ENCODE data around the gene ZNF597. TPM values are rescaled to one million over a fixed set of nuclear protein-coding genes. Genes with fewer than 3 reads are reported as not detected.

ZNF597 gene
- total RNA-seq, 4 donors from 2014 or later: 2.1 to 3.2 (median 2.5) TPM

GRCh38 chr16:3458278-3458851 is 15.1 kb upstream of the ZNF597 start:
- peak in 1 of 2 donors; percentile 85 for DNase-seq (ENCODE audit: low spot score in 2 of 2)
- intact Hi-C loops (cut with DNase I; ENCODE audit: low total_unique reads): no loop called here
- TF ChIP-seq CTCF (IDR thresholded peaks at IDR 0.05) (no peak), POLR2A (IDR thresholded peaks at IDR 0.05) (no peak)
- H3K4me3 ChIP-seq (ENCODE audit: low read depth, poor library complexity, severe bottlenecking): peak overlapping the region; percentile 51
- 0% methylated on average over 17 to 19 of the region's 47 CpGs for WGBS, 2 donors

- intact Hi-C loops (cut with DNase I; ENCODE audit: low total_unique reads): no loop called here
- DNase-seq (ENCODE audit: low spot score in 2 of 2): peak; percentile 73 to 96
- H3K4me3 ChIP-seq (ENCODE audit: low read depth, poor library complexity, severe bottlenecking): peak overlapping the region; percentile 51
- TF ChIP-seq CTCF (IDR thresholded peaks at IDR 0.05) (no peak), POLR2A (IDR thresholded peaks at IDR 0.05) (peak in 1 of 2 donors; percentile 13)
- WGBS, 2 donors: 0% methylated on average over 8 to 25 of the region's 83 CpGs
These were observed 14.3 kb upstream of the ZNF597 start for GRCh38 chr16:3457434-3458252.

- peak in 1 of 2 donors; percentile 3 for DNase-seq (ENCODE audit: low spot score in 2 of 2)
- WGBS, 2 donors: 76 to 77% methylated on average over 10 of the region's 10 CpGs
- TF ChIP-seq POLR2A (IDR thresholded peaks at IDR 0.05) (no peak), CTCF (IDR thresholded peaks at IDR 0.05) (no peak)
- intact Hi-C loops (cut with DNase I; ENCODE audit: low total_unique reads): no loop called here
- no peak overlapping the region for H3K4me3 ChIP-seq (ENCODE audit: low read depth, poor library complexity, severe bottlenecking)
These were observed 11.4 kb upstream of the ZNF597 start for GRCh38 chr16:3454631-3455147.

GRCh38 chr16:3454093-3454492 is 10.8 kb upstream of the ZNF597 start:
- no peak overlapping the region for H3K4me3 ChIP-seq (ENCODE audit: low read depth, poor library complexity, severe bottlenecking)
- TF ChIP-seq POLR2A (IDR thresholded peaks at IDR 0.05): no peak
- no peak for TF ChIP-seq CTCF (IDR thresholded peaks at IDR 0.05)
- WGBS, 2 donors: 80 to 81% methylated on average over 5 of the region's 5 CpGs
- intact Hi-C loops (cut with DNase I; ENCODE audit: low total_unique reads): no loop called here
- DNase-seq (ENCODE audit: low spot score in 2 of 2): peak in 1 of 2 donors; percentile 28

GRCh38 chr16:3444032-3444388 is 706 bp upstream of the ZNF597 start:
- peak overlapping the region; percentile 47 for H3K4me3 ChIP-seq (ENCODE audit: low read depth, poor library complexity, severe bottlenecking)
- 43 to 47% methylated on average over 10 of the region's 10 CpGs for WGBS, 2 donors
- TF ChIP-seq CTCF (IDR thresholded peaks at IDR 0.05) (no peak), POLR2A (IDR thresholded peaks at IDR 0.05) (no peak)
- intact Hi-C loops (cut with DNase I; ENCODE audit: low total_unique reads): no loop called here
- DNase-seq (ENCODE audit: low spot score in 2 of 2): no peak

All from lower leg skin (tissue), 4 donors.